ENCODE data around the gene NOSTRIN.

The NOSTRIN gene

GRCh38 chr2:168793596-168793995, 8.8 kb upstream of the NOSTRIN start:
- Histone ChIP-seq H3K4me1 (ENCODE audit: low read length) (no peaks in the 10 kb centered on the region), H3K4me3 (ENCODE audit: low read length) (no peak overlapping the region), H2AFZ (ENCODE audit: low read length) (no peak overlapping the region), H3F3A (ENCODE audit: insufficient read depth, low read length) (no peaks in the 10 kb centered on the region), H3K9ac (ENCODE audit: low read length) (no peak overlapping the region), H3K36me3 (replicated peaks; ENCODE audit: insufficient read depth, low read length) (no peaks in the 10 kb centered on the region), H3K9me3 (replicated peaks; ENCODE audit: insufficient read depth, low read length) (no peaks in the 10 kb centered on the region), H3K27ac (ENCODE audit: low read length) (no peak overlapping the region), H4K20me1 (ENCODE audit: insufficient read depth, low read length) (no peaks in the 10 kb centered on the region), H3K79me2 (ENCODE audit: low read length) (no peaks in the 10 kb centered on the region), H3K4me2 (ENCODE audit: low read depth, low read length) (no peak overlapping the region), H3K9me2 (replicated peaks; ENCODE audit: insufficient read depth, low read length) (no peaks in the 10 kb centered on the region), H3K27me3 (replicated peaks; ENCODE audit: insufficient read depth, low read length) (no peaks in the 10 kb centered on the region)
- no peak for TF ChIP-seq EZH2 (optimal IDR thresholded peaks at IDR 0.05; ENCODE audit: low read depth, low read length)
- no peak for TF ChIP-seq CTCF (IDR thresholded peaks at IDR 0.05; ENCODE audit: low read length)
- TF ChIP-seq EZH2phosphoT487 (IDR thresholded peaks at IDR 0.05; ENCODE audit: low read length) = no peak
- no peak for DNase-seq

- no peak overlapping the region for H3K27ac ChIP-seq (ENCODE audit: low read length)
- no peaks in the 10 kb centered on the region for H3K4me1 ChIP-seq (ENCODE audit: low read length)
- no peak for DNase-seq
- no peak overlapping the region for H3K9ac ChIP-seq (ENCODE audit: low read length)
- H3F3A ChIP-seq (ENCODE audit: insufficient read depth, low read length) = no peaks in the 10 kb centered on the region
- no peaks in the 10 kb centered on the region for H3K36me3 ChIP-seq (replicated peaks; ENCODE audit: insufficient read depth, low read length)
- H3K27me3 ChIP-seq (replicated peaks; ENCODE audit: insufficient read depth, low read length) = no peaks in the 10 kb centered on the region
- no peaks in the 10 kb centered on the region for H3K9me2 ChIP-seq (replicated peaks; ENCODE audit: insufficient read depth, low read length)
- no peaks in the 10 kb centered on the region for H4K20me1 ChIP-seq (ENCODE audit: insufficient read depth, low read length)
- no peak for TF ChIP-seq EZH2 (optimal IDR thresholded peaks at IDR 0.05; ENCODE audit: low read depth, low read length)
- no peak for TF ChIP-seq CTCF (IDR thresholded peaks at IDR 0.05; ENCODE audit: low read length)
- TF ChIP-seq EZH2phosphoT487 (IDR thresholded peaks at IDR 0.05; ENCODE audit: low read length) = no peak
- no peaks in the 10 kb centered on the region for H3K9me3 ChIP-seq (replicated peaks; ENCODE audit: insufficient read depth, low read length)
- no peak overlapping the region for H2AFZ ChIP-seq (ENCODE audit: low read length)
- no peak overlapping the region for H3K4me3 ChIP-seq (ENCODE audit: low read length)
- H3K4me2 ChIP-seq (ENCODE audit: low read depth, low read length) = no peak overlapping the region
- no peaks in the 10 kb centered on the region for H3K79me2 ChIP-seq (ENCODE audit: low read length)
These were observed 7.5 kb upstream of the NOSTRIN start for GRCh38 chr2:168794968-168795367.

GRCh38 chr2:168796090-168796577, 6.3 kb upstream of the NOSTRIN start:
- TF ChIP-seq EZH2 (optimal IDR thresholded peaks at IDR 0.05; ENCODE audit: low read depth, low read length) = no peak
- no peak for TF ChIP-seq CTCF (IDR thresholded peaks at IDR 0.05; ENCODE audit: low read length)
- no peak for TF ChIP-seq EZH2phosphoT487 (IDR thresholded peaks at IDR 0.05; ENCODE audit: low read length)

More at GRCh38 chr2:168796090-168796577, 6.3 kb upstream of the NOSTRIN start:
- Histone ChIP-seq H3K9me3 (replicated peaks; ENCODE audit: insufficient read depth, low read length) (no peaks in the 10 kb centered on the region), H3K9ac (ENCODE audit: low read length) (no peak overlapping the region), H3F3A (ENCODE audit: insufficient read depth, low read length) (no peaks in the 10 kb centered on the region), H2AFZ (ENCODE audit: low read length) (no peak overlapping the region), H3K79me2 (ENCODE audit: low read length) (no peaks in the 10 kb centered on the region), H4K20me1 (ENCODE audit: insufficient read depth, low read length) (no peaks in the 10 kb centered on the region), H3K9me2 (replicated peaks; ENCODE audit: insufficient read depth, low read length) (no peaks in the 10 kb centered on the region), H3K36me3 (replicated peaks; ENCODE audit: insufficient read depth, low read length) (no peaks in the 10 kb centered on the region), H3K4me1 (ENCODE audit: low read length) (no peaks in the 10 kb centered on the region), H3K27ac (ENCODE audit: low read length) (no peak overlapping the region), H3K4me3 (ENCODE audit: low read length) (no peak overlapping the region), H3K27me3 (replicated peaks; ENCODE audit: insufficient read depth, low read length) (no peaks in the 10 kb centered on the region), H3K4me2 (ENCODE audit: low read depth, low read length) (no peak overlapping the region)
- DNase-seq = no peak

All from MM.1S (cell line).